Measurements from ENCODE around the gene EEF1A2.
A peak's percentile ranks its signal among the peaks of the same experiment; 100 is the strongest.

EEF1A2 gene

GRCh38 chr20:63500902-63501817 is 2.3 kb upstream of the EEF1A2 start:
- H3K27ac ChIP-seq, result no peak overlapping the region
- TF ChIP-seq CTCF (IDR thresholded peaks at IDR 0.05) (no peak), ZFX (IDR thresholded peaks at IDR 0.05; ENCODE audit: borderline replicate concordance) (no peak)

GRCh38 chr20:63500151-63500901 is 1.4 kb upstream of the EEF1A2 start:
- H3K27ac ChIP-seq, result no peak overlapping the region
- no peak for TF ChIP-seq CTCF (IDR thresholded peaks at IDR 0.05)
- no peak for TF ChIP-seq ZFX (IDR thresholded peaks at IDR 0.05; ENCODE audit: borderline replicate concordance)

DNA sequence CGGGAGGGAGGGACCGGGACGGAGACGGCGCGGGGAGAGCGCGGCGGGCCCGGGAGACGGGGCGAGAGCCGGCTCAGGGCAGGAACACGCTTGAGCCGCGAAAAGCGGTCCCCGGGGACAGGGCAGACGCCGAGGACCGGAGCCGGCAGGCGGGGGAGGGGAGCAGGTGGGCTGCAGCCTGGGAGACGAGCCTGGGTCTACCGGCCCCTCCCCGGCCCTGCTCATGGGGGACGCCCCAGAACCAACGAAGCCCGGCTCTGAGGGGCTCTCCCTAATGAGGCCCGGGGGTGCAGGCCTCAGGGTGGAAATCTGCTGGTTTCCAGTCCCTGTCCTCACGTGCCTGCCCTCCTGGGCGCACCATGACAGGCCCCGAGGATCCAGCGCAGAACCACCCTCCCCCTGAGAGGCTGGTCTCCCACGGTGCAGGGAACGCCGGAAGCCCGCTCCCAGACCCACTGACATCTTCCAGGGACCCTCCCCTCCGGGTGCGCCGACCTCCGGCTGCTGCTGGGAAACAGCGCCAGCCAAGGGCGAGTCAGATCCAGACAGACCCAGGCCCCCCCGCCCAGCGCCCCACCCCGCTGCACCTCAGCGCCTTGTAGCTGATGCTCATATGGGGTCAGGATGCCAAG is 571 bp upstream of the EEF1A2 start:
- H3K27ac ChIP-seq, result peak overlapping the region; percentile 71
- TF ChIP-seq CTCF (IDR thresholded peaks at IDR 0.05) (no peak), ZFX (IDR thresholded peaks at IDR 0.05; ENCODE audit: borderline replicate concordance) (no peak)

- H3K27ac ChIP-seq, result peak overlapping the region; percentile 71
- TF ChIP-seq CTCF (IDR thresholded peaks at IDR 0.05), result no peak
- no peak for TF ChIP-seq ZFX (IDR thresholded peaks at IDR 0.05; ENCODE audit: borderline replicate concordance)
These were observed 642 bp downstream of the EEF1A2 start for GRCh38 chr20:63497946-63498935.

DNA sequence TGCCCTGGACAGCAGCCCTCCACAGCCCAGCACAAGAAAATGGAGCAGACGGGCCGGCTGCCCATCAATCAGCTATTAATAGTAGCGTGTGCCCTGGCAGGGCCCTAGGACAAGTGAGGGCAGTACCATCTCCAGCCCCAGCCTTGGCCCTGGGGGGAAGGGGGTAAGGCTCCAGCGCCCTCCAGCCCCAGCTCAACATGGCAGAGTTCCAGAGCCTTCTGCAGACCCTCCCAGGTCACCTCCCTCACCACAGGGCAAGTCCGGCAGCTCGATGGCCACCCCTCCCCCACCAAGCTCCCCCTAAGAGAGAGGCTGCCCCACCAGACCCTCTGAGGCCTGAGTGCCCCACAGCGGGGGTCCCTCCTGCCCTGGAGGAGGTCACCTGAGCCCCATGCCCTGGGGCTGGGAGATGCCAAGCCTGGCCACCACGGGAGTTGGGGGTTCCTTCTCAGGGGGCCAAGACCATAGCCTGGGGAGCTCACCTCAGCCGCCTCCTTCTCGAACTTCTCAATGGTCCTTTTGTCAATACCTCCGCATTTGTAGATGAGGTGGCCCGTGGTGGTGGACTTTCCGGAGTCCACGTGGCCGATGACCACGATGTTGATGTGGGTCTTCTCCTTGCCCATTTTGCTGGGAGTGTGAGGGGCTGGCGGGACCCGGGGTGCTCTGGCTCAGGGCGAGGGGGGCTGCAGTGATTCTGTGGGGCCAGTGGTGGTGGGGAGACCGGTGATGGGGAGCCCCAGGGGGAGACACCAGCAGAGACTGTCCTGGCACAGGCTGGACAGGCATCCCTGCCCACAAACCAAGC is 1.5 kb downstream of the EEF1A2 start:
- TF ChIP-seq ZFX (IDR thresholded peaks at IDR 0.05; ENCODE audit: borderline replicate concordance), result no peak
- TF ChIP-seq CTCF (IDR thresholded peaks at IDR 0.05), result no peak
- H3K27ac ChIP-seq, result peak overlapping the region; percentile 71

Measured in 22Rv1 (cell line).